ENCODE data around the gene EDN2.

Gene EDN2

DNA sequence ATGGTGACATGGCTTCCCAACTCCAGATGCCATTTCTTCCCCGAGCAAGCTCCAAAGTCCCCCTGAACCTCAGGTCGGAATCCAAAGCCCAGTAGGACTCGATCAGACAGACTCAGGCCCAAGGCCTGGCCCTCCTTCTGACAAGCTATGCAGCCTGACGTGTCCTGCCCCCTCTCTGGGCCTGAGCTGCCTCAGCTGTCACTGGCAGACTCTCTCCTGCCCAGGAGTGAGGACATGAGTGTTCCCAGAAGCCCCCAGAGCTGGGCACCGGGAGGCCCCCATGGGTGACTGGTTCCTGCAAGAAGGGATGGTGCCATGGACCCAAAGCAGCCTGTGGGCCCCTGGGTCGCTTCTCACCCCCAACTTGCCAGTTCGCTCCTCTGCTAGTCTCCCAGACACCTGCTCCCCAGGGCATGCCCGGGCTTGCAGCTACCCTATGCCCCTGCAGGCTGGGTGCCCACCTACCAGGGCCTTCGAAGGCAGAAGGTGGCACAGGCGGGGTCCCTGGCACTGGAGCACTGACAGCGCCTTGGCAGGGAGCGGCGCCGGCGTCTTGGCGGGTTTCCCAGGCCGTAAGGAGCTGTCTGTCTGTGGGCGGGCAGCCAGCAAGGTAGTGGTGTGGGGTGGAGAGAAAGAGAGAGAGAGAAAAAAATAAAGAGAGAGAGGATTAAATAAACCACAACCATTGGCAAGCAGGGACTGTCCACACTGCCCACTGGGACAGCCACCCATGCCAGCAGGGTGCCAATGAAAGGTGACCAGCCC lies 2.3 kb downstream of the EDN2 start:
- DNase-seq: no peak

DNA sequence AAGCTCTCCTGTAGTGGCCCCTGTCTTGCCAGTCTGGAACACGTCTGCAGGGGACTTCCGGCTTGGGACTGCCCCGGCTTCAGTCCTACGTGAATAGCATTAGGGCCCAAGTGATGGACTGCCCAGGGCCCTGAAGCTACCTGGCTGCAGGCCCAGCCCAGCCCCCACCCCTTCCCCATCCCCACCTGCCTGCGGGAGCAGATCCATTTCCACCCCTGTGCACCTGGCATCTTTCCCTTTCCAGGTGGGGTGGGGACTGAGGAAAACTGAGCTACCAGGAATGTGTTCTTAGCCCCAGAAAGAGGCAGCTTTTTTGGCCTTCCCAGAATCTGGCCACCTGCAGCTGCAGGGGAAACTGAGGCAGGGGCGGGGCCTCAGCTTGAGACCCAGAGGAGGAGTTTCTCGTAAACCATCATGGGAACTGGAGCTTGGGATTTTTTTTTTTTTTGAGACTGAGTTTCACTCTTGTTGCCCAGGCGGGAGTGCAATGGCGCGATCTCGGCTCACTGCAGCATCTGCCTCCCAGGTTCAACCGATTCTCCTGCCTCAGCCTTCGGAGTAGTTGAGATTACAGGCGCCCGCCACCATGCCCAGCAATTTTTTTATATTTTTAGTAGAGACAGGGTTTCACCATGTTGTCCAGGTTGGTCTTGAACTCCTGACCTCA lies 3.2 kb downstream of the EDN2 start:
- DNase-seq: no peak

DNA sequence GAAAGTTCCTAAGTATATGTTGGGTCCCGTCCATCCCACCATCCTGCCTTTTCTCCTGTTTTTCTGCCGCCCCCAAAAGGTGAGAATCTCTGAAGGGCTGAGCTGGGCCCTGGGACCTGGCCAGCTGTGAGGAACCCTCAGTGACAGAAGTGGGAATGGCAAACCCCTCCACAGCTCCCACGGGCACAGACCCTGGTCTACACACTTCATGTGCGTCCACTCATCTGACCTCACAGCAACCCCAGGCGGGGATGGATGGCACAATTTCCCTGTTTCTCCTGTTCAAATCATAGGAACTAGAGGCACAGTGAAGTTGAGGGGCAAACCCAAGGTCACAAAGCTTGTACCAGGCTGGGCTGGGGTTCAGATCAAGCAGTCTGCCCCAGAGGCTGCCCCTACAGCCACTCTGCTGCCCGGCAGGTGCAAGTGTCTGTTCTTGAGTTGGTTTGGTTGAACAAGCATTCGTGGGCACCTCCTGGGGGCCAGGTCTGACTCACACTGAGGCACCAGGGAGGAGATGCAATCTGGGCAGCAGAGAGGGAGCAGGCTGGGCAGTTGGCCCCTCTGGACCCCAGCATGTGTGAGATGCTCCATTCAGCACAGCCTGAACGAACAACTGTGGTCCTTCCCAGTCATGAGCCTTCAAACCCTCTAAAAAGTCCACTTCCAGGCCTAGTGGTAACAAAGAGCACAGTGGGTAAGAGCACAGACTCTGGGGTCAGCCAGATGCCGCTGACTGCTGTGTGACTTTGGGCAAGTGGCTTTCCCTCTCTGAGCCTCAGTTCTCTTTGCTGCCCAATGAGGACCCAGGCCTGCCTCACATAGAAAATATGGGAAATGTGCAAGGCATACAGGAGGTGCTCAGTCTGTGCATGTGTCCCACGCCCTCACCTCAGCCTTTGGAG lies 4.0 kb downstream of the EDN2 start:
- no peak for DNase-seq

DNA sequence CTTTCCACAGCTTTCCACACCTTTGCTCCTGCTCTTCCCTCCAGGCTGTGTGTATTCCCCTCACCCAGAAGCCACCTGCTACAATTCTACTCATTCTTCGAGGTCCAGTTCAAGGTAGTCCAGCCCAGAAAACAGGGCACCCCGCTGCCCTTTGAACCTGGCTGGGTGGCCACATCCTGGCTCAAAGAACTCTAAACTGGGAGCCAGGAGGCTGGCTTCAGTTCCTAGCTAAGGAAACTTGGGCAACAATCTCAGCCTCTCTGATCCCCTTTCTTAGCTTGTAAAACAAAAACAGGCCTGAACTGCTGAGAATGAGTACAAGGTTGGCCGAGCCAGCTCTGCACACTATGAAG lies 4.7 kb downstream of the EDN2 start:
- DNase-seq: no peak

DNA sequence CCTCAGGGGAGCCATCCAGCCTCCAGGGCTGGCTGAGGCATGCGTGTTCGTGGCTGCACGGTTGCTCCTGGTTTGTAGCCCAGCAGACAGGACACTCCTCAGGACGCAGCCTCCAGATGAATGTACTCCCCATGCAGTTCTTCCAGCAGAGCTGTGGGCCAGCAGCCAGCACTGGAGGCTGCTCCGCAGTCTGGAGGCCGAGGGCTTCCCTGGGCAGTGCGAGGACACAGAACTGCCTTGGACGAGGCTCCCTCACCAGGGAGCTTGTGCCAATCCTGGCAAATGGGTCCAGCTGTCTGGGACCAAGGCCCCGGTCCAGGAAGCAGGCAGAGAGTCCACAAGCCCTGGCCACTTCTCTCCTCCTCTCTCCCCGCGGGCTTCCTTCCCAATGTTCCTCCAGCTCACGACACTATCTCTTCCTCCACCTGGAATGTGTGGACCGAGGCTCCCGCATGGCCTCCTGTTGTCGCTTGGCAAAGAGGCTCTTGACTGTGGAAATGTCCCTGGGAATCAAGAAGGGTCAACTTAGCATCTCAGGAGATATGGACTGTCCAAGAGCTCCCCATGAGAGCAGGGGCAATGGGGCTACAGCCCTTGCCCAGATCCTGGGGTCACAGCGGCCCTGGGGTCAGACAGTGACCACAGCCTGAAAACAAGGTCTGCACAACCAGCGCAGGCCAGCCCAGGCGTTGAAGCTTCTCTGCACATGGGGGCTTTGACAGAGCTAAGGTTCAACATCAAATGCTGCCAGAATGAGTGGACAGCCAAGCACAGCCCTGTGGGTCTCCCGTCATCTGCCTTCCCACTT lies 5.3 kb downstream of the EDN2 start:
- no peak for DNase-seq

DNA sequence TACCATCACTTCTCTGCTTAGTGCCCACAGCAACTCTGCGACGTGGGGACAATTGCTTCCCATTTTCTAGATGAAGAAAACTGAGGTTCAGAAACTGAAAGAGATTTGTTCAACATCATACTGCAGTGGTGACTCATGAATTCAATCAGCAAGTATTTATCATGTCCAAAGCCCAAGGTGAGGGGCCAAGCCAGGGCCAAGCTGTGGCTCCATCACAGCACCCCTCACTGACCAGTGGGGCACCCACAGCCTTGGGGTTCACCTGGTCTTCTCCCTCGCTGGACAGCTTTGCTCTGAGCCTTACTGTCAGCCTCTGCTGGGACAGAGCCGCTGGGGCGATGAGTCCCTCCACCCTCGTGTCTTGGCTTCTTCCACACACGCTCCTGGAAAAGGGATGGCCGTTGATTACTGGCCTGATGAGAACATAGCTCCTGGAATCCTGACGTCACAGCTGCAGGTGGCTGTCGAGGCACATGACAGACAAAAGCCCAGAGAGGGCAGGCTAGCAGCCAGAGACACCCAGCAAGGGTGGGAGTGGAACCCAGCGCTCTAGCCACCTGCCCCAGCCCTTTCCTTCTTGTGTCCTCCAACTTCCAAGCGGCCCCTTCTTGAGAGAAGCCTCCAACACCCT lies 6.2 kb downstream of the EDN2 start:
- no peak for DNase-seq

DNA sequence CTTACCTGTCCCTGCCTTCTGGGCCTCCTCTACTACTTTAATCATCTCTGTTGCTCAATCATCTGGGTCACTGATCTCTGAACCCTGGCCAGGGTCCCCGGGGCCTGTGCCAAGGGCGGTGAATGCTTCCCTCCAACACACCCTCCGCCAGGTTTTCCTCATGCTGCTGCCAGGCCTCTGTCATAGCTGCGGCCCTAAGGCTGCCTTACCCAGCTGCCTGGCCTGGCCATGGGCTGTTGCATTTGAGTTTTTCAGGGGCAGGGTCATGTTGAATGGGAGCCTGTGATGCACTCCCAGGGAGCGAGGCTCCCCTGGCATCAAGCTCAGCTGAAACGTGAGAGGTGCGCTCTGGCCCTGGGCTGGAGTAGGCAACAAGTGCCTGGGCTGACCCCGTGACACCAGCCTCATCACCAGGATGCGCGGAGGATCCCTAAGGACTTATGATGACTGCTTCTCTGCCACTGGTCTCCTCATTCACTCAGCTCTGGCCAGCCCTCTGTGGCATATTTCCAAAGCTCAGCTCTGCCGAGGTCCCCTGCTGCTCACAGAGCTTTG lies 7.6 kb downstream of the EDN2 start:
- DNase-seq: no peak

DNA sequence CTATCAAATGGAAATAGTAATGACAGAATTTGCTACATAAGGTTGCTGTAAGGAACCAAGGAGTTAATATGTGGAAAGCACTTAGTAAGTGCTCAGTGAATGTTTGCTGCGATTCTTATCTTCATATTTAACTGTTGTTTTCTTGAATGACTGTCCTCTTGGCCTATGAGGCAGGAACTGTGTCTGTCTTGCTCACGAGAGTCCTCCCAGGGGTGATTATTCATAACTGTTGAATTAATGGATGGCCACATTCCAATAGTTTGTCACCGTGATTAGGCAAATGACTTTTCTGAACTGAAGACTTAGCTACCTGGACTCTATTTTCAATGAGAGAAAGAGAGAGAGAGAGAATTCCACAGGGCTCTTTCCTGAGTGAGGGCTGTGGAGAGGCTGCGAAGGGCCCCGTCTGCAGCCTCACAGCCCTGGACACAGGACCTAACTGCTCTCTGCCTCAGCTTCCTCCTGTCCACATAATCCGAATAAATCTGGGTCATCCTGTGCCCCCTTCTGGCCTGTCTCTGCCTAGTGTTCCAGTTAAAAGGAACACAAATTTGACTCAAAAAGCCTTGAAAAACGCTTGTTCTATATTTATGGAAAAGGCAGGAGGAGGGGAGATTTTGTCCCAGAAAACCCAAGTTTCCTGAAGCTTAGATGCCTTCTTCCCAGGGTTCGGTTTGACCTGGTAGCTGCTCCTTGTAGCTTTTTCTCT lies 8.5 kb downstream of the EDN2 start:
- no peak for DNase-seq

DNA sequence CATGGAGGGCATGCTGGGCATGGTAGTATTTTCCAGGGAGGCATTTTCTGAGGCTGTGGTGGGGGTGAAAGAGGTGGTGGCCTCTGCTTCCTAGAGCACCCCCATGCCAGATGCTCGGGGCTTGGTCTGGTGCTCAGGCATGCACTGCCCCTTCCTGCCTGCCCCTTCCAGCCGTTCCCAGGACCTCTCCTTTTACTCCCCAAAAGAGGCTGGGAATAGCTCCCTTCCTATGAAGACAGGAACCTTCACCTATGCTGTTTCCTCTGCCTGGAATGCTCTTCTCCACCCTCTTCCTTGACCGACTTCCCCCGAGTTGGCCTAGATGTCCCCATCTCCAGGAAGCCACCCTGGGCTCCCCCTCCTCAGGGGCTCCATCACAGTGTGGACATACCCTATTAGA lies 9.1 kb downstream of the EDN2 start:
- DNase-seq: no peak

DNA sequence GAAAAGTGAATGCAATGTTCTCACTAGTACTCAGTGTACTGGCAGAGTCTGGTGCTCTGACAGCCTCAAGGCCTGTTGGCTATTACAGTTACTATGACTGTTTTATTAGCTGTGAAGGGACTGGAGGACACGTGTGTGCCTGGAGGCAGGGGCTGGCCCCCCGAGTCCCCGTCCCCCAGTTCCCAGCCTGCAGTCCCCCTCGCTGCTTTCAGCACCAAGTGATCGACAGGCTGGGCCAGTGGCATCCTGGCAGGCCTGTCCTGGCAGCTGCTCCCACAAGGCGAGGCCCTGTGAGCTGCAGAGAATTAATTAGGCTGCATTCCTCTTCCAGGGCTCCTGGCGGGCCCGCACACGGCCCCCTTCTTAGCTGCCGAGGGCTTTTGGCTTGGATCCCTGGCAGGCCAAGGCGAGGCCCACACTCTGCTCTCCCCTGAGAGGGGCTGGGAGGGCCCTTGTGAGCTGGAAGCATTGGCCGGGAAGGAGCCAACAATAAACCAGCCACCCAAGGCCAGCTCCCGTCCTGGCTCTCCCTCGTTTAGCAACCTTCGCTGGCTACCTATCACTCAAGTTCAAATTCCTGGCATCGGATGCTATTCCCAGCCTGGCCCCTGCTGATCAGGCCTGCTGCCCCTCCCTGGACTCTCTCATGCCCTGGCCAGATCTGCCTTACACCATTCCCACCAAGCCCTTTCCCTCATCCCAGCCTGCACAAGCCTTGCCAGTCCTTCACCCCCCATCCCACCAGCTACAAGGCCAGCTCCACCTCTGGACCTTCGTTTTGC lies 9.8 kb downstream of the EDN2 start:
- DNase-seq: no peak

DNA sequence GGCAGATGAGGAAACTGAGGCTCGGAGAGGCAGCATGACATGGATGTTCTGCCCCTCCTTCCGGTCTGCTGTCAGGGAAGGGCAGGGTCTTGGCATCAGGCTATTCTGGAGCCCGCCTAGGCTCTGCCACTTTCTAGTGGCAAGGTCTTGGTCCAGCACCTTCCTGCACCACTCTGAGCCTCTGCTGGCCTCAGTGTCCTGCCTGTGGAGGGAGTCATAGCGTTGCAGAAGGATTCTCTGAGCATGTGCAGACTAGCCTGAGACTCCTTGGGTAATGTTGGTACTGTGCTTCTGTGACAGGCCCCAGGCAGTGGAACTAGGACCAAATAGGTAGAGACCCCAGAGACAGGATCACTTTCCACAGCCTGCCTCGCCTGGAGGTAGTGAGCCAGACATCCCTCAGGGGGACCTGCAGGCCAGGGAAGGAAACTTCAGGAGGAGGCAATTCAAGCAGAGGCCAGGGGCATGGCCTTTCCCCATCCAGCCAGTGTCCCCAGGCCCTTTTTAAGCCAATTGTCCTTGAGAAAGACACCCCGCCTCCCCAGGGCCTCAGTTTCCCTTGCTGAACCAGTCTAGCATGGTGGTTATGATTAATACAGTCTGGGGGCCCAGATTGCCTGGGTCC lies 10.6 kb downstream of the EDN2 start:
- no peak for DNase-seq

DNA sequence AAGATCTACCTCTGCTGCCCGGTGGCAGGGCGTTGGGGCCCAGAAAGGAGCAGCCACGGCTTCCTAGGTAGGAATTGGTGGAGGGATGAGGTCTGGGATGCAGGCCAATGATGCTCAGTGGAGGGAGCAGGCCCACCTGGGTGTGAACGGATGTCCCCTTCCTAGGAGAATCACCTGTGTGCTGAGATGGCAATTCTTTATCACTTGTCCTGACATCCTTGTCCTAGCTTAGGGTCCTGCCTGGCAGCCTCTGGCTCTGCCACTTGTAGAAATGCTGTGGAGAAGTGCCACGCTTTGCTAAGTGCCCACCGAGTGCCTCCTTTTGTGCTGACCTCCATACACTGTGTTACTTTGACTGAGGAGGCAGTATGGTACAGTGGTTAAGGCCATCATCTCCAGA lies 12.8 kb downstream of the EDN2 start:
- no peak for DNase-seq

DNA sequence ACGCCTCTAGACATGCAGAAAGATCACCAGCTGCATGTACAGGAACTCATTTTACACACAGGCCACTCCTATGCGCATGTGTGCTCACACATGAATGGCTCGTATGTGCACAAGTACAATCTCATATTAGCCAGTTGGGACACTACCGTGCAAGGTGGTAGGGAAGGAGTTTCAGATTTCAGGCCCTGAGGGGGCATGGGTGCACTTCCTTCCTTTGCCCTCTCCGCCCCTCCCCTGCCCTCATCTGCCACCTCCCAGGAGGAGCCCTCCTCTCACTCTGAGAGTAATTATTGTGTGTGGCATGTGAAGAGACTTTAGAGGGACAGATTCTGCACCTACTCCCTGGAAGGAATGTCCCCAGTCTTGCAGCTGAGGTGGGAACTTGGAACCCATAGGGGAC lies 14.8 kb downstream of the EDN2 start:
- no peak for DNase-seq

DNA sequence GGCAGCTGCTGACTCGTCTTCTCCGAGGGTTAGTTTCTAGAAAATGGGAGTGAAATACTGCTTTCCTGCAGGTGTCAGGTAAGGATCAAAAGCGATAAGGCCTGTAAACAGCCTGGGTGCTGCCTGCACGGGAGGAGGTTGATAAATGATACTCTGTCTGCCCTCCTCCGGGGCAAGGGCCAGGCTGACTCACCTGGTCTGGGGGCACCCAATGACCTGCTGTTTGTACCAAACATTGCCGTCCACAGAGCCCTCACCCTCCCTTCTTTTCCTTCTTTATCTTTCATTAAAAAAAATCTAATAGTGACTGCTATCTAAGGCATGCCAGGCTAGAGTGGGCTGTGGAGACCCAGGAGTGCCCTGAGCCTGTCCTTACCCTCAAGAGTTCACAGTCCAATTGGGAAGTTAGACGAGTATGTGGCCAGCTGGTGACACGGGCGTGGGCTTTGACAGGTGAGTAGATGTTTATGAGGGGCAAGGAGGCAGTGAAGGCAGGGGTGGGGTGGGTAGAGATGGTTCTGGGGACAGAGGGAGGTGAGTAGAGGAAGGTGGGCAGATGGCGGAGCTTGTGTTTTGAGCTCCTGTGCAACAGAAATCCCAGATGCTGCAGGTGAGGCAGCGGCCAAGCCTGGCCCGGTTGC lies 16.2 kb downstream of the EDN2 start:
- no peak for DNase-seq

DNA sequence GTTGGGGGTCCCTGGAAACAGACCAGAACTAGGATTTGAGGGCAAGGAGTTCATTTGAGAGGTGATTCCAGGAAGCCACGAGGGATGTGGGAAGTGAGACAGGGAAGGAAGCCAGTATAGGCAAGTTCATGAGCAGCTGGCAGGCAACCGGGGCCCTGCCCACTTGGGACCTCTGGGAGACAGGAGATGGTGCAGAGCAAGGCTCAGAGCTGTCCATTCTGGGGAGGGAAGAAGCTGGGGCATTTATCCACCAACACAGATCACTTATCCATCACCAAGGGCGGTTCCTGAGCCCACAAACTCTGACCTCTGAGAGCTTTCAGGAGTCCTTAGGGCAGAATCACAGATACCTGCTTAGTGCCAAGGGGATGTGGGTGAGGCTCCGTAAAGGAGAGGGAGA lies 16.8 kb downstream of the EDN2 start:
- DNase-seq: no peak

DNA sequence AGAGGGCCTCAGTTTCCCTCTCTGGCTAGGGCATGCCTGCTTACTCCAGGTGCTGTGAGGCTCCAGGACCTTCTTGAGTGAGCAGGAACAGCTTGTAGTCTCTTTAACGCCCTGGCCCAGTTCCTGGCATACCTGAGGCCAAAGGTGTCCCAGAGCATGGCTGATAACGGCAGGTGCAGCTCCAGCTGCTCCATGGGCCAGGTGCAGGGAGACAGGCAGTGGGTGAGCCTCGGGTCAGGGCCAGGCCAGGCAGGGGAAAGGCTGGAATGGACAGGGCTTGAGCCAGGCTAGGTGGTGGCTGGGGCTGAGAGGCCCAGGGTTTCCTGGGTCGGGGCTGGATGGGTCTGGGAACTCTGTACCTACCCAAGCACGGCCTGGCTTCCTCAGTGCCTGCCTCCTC lies 18.3 kb downstream of the EDN2 start:
- DNase-seq: no peak

DNA sequence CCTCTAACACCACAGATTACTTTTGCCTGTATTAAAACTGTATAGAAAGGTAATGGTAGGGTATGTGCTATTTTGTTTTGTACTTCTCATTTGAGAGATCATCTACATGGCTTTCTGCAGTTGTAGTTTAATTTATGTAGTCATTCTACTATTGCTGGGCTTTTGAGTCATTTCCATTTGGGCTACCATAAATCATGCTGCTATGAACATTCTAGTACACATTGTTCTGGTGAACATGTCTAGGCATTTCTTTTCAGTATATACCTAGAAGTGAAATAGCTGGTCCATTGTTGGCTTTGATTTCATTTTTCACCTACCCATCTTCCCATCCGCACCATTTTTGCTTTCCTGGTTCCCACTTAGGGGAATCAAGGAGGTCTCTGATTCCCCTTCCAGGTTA lies 18.7 kb downstream of the EDN2 start:
- no peak for DNase-seq

DNA sequence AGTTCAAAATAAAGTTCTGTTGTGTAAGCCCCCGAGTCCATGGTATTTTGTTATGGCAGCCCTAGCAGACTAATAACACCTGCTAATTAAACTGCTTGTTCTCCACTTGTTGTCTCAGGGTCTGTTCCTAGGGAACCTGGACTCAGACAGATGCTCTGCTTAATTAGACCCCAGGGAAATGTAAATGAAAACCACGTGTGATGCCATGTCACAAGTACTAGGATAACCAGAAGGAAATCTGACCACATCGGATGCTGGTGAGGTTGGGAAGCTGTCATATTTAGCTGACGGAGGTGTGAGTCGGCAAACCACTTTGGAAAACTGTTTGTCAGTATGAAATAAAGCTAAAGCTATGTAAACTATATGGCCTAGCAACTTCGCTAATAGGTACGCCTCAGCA lies 19.6 kb downstream of the EDN2 start:
- DNase-seq: no peak

DNA sequence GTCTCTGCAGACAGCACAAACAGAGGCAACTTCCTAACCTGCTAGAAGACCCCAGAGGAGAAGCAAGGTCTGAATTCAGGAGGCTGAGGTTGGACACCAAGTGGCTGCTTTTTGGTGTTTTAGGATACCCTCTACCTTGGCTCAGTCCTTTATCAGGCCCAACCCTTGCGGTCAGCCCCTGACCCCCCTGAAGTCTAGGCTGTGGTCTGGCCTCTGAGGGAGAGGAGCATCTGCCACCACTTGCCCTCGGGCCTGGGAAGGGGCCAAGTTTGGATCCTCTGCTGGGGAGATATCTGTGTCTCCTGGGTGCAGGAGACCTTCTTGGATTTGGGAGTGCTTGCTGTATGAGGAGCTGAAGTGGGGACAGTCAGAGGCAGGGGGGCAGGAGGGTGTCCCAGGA lies 21.0 kb downstream of the EDN2 start:
- no peak for DNase-seq

DNA sequence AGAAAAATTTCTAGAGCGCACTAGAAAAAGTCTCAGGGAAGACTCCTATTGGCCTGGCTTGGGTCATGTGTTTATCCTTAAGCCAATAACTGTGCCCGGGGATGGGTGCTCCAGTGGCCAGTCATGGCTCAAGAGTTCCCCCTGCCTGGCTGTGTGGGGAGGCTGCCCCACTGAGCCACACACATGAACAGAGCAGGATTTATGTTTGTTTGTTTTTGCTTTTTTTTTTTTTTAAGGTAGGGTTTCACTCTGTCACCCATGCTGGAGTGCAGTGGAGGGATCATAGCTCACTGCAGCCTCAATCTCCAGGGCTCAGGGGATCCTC lies 21.8 kb downstream of the EDN2 start:
- DNase-seq: no peak

Data from activated naive CD4-positive, alpha-beta T cell treated with Interleukin-2 at 50 U/mL for 16 hours (primary cell).